Spleen (tissue), 7 donors: ENCODE measurements around the gene CHST4.

Source experiments
- CTCF ChIP-seq, 11 experiments: fragments of 200-600 bp in 7 of 11; fragments of 450-650 bp in 4 of 11; sonication (generic) in 4 of 11; IDR thresholded peaks in 8 of 11; conservative IDR thresholded peaks in 3 of 11; 1 replicate in 7 of 11; 2 replicates in 4 of 11; pipeline versions ENCODE4 v1.4.0 to v1.8.0; 2016 to 2021; ENCODE audit warnings: antibody characterized with exemption in 11 of 11, inconsistent platforms in 4 of 11, mild to moderate bottlenecking in 1 of 11
- POLR2AphosphoS5 ChIP-seq, 3 donors: sonication (generic); formaldehyde crosslinking; IDR thresholded peaks; one replicate each; pipeline ENCODE4 v1.5.1; 2017; ENCODE audit warnings: antibody characterized with exemption in 3 of 3
- donor health status: DM: no; HTN: no; CAD: no; lungs with moderate emphysema.
- donor health status: DM: no; HTN: no; CAD: no.
- donor health status: DM: no; HTN: no; CAD: no.

- TF ChIP-seq CTCF (IDR thresholded peaks at IDR 0.05 in 8 of 11, conservative IDR thresholded peaks at IDR 0.05 in 3 of 11), result no peak
- TF ChIP-seq POLR2AphosphoS5 (IDR thresholded peaks at IDR 0.05), result no peak
These were observed 43.7 kb upstream of the CHST4 start for GRCh38 chr16:71482569-71482968.
